GM18520 (cell line): ENCODE measurements around the gene IKZF1.
A peak's percentile ranks its signal among the peaks of the same experiment; 100 is the strongest.

ENCODE experiments used
- ATAC-seq: cut with Tn5 transposase; IDR thresholded peaks from one replicate; pipeline ENCODE4 v1.9.1; 2021; ENCODE audit not compliant: unreplicated experiment

The IKZF1 gene

GRCh38 chr7:50307368-50308032 is 3.0 kb downstream of the IKZF1 start:
- ATAC-seq, result no peak

GRCh38 chr7:50308203-50308531 is 3.7 kb downstream of the IKZF1 start:
- no peak for ATAC-seq

DNA sequence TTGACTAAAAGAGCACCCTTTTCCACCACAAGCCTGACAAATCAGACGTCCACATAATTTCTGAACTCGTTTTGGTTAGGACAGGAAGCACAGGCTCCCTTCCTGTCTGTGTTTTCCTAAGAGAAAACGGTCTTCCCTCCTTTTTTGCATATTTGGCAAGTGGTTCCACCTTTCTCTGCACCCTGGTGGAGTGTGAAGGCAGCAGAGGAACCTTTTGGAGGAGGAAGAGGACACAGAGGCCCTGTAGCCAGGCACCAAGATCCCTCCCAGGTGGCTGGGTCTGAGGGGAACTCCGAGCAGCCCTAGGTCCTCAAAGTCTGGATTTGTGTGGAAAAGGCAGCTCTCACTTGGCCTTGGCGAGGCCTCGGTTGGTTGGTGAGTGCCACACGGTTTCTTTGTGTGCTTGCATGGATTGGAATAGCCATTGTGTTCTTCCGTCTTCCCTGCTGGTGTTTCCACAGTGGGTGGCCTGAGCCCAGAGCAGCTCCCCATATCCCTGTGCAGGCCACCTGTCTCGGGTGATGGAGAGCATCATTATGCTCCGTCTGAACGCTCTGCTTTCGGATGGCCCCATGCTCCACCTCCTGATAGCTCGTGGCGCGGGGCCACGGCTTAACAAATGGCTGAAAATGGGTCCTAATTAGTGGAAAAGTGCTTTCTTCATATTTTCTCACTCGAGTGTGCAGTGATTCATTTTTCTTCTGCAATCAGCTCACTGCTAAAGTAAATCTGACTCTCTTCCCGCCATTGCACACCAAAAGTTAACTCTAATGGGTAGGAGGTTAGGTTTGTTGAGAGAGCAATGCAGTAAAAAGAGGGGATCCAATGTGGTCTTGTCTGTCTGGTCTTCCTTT is 4.2 kb downstream of the IKZF1 start:
- ATAC-seq, result no peak

- ATAC-seq, result no peak
Observed at GRCh38 chr7:50309721-50310120, 5.2 kb downstream of the IKZF1 start.

DNA sequence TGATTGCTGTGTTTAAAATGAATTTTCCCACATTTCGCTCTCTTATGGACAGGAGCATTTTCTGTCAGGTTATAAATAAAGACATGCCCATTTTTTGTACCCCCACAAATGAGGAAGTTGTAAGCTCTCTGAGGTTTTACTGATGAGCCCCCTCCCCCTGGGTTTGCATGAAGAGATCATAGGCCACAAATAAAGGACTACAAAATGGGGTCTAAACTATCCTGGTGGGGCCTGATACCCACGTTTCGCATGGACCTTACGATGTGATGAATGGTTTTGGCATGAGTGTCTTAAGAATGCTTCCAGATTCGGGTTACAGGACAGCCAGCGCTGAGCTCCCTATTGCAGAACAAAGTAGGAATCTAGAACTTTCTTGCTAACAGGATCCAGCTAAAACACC is 5.8 kb downstream of the IKZF1 start:
- ATAC-seq, result no peak

DNA sequence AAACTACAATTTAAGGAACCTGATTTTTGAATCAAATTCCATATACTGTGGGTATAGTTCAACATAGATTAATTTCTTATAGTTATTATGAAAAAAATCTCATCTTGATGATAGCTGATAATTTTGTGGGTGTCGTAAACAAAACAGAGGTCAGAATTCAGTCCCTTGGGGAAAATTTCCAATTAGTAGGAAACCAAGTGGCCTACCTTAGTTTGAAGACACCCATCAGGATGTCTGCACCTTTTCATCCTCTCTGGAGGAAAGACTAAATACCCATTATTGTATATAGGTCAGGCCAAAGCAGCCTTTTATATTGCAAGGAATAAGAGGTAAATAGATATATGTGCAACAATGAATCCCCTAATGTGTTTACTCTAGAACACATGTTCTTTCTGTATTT is 6.4 kb downstream of the IKZF1 start:
- no peak for ATAC-seq

DNA sequence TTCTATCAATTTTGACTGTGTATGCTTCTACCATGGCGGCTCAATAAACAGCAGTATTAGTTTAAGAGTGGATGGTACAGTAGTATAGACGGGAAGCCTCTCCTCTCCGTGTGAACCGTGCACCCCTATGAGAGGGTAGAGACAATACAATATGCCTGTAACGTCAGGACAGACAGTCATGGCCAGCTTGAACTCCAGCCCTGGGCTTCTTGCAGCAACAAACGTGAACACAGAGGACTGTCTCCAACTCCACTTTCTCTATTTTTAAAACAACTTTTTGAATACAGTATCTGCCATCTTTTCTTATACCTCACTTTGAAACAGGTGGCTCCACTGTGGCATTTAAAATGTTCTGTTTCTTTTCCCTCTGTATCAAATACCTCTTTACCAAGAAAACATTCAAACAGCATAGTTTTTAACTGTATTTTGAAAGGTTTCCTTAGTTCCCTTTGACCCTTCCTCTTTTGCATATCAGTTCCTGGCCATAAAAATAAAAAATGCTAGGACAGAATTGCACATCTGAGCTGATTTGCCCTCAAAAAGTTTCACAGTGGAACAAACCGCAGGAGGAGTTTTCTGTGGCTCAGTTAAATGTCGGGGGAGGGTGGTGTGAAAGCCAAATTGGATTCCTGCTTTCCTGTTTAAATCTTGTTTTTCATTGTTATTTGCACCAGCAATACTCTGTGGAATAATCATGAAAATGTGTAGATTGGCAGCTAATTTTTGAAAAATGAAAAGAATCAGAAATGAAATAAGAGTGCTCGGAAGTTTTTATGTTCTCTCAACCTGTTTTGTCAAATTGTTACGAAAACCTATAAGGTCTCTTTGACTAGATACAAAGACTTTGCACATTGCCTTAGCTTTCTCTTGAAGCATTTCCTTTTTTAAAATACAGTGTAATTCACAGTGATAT is 8.0 kb downstream of the IKZF1 start:
- ATAC-seq, result no peak

DNA sequence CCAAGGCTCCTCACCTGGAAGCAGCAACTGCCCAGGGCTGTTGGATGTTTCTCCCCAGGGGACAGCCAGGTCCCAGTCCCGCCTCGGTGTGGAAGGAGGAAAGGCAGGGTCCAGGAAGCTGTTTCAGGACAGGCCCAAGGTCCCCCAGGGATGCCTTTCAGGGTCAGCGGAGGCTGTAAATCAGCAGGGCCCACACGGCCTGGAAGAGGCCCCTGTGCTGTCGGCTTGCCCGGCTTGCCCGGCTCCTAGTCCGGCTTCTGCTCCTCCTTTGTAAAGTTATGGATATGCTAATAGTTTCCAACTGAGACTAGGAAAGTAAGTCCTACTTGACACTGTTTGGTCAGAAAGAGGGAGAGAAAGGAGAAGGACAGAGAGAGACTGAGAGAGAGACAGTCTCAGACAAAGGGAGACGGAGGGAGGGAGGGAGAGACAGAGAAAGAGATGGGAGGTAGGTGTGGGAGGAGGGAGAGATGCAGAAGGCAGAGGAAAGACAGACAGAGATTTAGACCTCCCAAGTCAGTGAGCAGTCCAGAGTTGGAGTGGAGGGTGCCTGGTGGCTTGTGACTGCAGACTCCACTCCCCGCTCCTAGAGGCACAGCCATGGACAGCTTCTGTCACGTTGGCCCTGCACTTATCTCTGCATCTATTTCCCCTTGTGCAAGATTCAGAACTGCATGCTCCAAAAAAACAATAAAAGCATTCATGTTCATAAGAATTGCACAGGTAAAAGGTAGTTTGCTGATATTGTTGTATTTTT is 10.5 kb downstream of the IKZF1 start:
- no peak for ATAC-seq

DNA sequence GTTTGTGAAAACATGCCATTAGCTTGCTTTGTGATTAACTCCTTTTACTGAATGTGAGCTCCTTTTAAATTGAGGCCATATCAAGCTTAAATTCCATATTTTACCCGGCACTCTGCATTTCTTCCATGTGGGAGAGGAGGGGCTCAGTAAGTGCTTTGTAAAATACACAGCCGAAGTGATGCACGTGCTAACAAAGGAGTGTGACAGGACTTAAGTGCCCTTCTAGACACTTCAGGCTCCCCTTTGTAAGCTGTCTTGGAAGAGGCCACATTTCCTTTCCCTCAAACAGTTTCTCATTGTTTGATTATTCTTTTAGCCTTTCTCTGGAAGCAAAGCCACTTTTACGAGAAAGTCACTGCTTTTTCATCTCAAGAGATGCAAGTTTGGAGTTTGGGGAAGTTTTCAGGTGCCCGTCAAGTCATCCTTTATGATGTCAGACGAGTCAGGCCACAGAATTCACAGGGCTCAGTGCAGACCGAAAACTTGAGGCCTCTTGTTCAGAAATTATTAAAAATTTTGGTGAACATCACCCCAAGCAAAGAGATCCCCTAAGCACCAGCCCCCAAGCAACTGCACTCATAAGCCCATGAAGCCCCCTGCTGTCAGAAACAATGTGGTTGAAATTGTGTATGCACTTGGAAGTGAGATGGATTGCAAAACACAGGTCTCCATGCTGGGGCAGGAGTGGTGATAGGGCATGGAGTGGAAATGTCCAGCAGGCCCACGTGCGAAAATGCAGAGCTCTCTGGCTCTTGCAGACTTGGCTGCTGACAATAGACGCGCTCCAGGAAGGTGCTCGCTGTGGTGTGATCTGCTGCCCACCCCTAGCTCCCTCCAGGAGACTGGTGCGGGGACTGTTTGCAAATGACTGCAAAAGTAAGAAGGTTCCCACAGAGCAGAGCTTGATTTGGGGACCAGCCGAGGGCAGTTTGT is 11.5 kb downstream of the IKZF1 start:
- ATAC-seq, result no peak

- peak; percentile 65 for ATAC-seq
Observed at GRCh38 chr7:50317221-50317678, 12.7 kb downstream of the IKZF1 start.

DNA sequence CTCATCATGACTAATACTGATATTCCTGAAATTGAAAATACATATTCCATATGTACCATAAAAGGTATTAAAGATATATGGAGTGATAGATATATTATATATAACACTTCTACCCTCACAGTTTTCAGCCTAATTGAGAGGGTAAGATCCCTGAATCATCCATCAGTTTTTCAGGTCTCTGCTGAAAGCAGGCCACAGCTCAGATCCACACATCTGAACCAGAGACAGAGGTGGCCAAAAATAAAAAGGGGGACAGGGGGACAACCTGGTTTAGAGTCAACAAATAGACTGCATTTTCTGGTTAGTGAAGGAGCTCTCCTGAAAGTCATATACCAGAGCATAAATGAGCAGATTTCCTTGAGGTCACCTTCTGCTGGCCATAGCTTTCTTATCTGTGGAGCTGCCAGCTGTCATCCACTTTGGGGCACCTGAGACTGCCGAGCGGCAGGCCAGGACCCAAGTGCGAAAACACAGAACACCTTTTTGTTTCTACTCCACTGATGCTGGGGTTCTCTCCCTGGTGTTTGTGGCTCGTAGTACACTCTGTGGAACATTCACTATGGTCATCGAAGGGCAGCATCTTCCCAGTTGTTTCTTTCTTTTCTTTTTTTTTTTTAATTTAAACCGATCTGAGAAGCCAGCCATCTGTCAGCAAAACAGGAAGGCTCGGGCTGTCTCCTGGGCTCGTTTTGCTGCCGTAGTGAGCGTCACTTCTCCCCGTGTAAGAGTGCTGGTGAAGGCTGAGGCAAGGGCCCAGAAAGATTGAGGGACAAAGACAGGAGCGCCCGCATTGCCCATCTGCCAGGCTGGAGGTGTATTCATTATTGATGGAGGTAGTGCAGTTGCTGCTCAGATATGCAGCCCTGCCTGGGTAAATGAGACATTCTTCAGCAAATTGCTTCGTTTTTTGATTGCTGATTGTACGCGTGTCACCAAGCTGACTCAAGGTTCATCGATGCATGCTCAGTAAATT is 13.5 kb downstream of the IKZF1 start:
- ATAC-seq, result no peak

- no peak for ATAC-seq
Observed at GRCh38 chr7:50321487-50322067, 17.1 kb downstream of the IKZF1 start.

- no peak for ATAC-seq
Observed at GRCh38 chr7:50324113-50324512, 19.6 kb downstream of the IKZF1 start.

DNA sequence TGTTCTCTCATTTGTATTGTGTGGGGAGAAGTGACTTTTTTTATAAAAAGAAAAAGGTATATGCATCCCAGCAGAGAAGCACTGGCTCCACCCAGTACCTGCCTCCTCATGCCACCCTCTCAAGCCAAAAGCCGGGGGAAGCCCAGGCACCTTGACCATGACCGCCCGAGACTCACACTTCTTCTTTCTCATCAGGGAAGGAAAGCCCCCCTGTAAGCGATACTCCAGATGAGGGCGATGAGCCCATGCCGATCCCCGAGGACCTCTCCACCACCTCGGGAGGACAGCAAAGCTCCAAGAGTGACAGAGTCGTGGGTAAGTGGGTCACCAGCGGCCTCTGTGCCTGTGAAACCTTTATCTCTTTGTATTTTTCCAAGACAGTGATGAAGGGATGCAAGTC is 22.9 kb downstream of the IKZF1 start:
- ATAC-seq, result peak; percentile 42

DNA sequence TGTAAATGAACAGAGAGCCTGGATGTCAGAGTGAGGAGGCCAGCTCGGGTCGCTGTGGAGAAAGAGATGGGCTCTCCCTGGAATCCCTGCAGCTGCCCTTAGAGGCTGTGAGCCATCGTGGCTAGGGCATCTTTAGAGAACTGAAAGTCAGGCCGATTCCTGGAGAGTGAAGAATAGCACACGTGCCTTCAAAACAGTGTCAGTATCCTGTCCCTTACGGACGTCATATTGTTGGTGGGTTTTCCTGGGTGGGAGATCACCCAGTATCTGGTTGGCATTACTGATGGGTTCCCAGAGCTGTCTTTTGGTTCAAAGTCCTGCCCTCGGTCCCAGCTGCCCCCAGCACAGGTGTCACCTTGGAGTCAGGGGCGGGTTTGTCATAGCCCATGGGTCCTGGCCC is 25.3 kb downstream of the IKZF1 start:
- ATAC-seq, result no peak

GRCh38 chr7:50330254-50330653 is 25.7 kb downstream of the IKZF1 start:
- no peak for ATAC-seq

- no peak for ATAC-seq
Observed at GRCh38 chr7:50330696-50331095, 26.2 kb downstream of the IKZF1 start.

GRCh38 chr7:50331564-50332208 is 27.2 kb downstream of the IKZF1 start:
- ATAC-seq, result peak; percentile 48
